Heart left ventricle (tissue), 13 donors: Measurements from ENCODE around the gene PLBD1.

ENCODE experiments used
- POLR2A ChIP-seq, 2 donors: fragments of 450-650 bp; IDR thresholded peaks; one replicate each; pipeline ENCODE4 v1.6.1; 2017; ENCODE audit warnings: antibody characterized with exemption in 2 of 2, mild to moderate bottlenecking in 2 of 2, moderate library complexity in 2 of 2
- TF ChIP-seq, protein P1 (sequence below), 12 donors: fragments of 200-600 bp; sonication (generic) in 4 of 12; IDR thresholded peaks; one replicate each; pipeline versions ENCODE4 v1.5.0 to v1.8.0; 2018 to 2022; ENCODE audit warnings: antibody characterized with exemption in 12 of 12, mild to moderate bottlenecking in 5 of 12
- donor health status: ischemic (EF 13 %, LVEDD 7.1; RV severe dilation, severe dysfunction).
- donor health status: DM: no; HTN: yes; CAD: no.
- donor health status: DM: no; HTN: no; CAD: no.
- donor health status: ischemic (EF 25% LVEDD 6.9; RV normal size, moderate dysfunction).
- donor health status: ischemic (EF 25% LVEDD 5.7; RV mildly dilated, moderate dysfunction).
- donor health status: ischemic (EF 35%, LVEDD 5.7; RV mildly dilated, moderate dysfunction).
- donor health status: nonischemic (EF 11% LVEDD 7.7; RV severe dilation, severe dysfunction).
- donor health status: DM: yes; HTN: yes; CAD: no.
- donor health status: PGD.
- donor health status: ischemic (EF 29% LVEDD 5.4; RV normal size, mild dysfunction).
- donor health status: nonischemic (EF 23%, LVEDD 6.1; RV moderate dilation, normal function).

DNA sequence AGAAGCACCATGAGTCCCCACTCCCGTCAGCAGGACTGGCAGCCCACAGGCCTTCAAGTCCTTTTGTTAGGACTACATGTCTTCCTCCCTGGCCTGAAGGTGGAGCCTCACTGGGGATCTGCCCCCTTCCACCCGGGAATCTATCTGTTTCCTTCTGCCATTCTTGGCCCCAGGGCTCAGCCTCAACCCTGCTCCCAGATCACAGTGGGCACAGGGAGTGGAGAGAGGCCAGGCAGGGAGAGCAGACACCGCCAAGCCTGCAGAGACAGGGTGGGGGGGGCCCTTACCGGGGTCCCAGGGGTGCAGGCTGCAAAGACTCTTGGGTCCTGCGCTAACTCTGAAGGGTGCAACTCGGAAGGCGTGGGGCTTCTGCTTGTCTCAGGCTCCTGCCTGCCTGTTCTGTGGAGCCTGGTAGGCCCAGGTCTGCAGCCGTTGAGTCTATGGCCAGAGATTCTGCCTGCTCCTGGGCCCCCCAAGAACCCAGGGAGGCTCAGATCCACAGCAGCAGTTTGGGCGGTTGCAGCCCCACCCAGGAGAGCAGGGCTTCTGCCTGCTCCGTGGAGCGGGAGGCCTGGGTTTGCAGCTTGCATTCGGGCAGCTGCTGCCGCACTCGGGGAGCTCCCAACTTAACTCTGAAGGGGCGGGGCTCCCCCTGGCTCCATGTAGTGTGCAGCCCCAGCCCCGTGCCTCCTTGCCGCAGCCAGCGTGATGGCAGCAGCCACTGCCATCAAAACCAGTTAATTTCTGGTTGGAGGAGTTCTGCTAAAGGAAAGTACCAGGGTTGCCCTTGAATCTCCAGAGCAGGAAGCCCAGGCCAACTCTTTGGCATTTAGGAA lies 21.7 kb upstream of the PLBD1 start:
- TF ChIP-seq POLR2A (IDR thresholded peaks at IDR 0.05): no peak
- TF ChIP-seq, protein P1, sequence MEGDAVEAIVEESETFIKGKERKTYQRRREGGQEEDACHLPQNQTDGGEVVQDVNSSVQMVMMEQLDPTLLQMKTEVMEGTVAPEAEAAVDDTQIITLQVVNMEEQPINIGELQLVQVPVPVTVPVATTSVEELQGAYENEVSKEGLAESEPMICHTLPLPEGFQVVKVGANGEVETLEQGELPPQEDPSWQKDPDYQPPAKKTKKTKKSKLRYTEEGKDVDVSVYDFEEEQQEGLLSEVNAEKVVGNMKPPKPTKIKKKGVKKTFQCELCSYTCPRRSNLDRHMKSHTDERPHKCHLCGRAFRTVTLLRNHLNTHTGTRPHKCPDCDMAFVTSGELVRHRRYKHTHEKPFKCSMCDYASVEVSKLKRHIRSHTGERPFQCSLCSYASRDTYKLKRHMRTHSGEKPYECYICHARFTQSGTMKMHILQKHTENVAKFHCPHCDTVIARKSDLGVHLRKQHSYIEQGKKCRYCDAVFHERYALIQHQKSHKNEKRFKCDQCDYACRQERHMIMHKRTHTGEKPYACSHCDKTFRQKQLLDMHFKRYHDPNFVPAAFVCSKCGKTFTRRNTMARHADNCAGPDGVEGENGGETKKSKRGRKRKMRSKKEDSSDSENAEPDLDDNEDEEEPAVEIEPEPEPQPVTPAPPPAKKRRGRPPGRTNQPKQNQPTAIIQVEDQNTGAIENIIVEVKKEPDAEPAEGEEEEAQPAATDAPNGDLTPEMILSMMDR (IDR thresholded peaks at IDR 0.05): no peak
